GM19455 (cell line): ENCODE measurements around the gene ZNF296.

Experiments
- ATAC-seq: cut with Tn5 transposase; IDR thresholded peaks from one replicate; pipeline ENCODE4 v1.9.1; 2021; ENCODE audit not compliant: unreplicated experiment

Gene ZNF296

GRCh38 chr19:45032421-45032820 lies 43.9 kb downstream of the ZNF296 start:
- ATAC-seq: no peak

GRCh38 chr19:45030825-45031224 lies 45.5 kb downstream of the ZNF296 start:
- no peak for ATAC-seq

- no peak for ATAC-seq
These were observed 48.9 kb downstream of the ZNF296 start for GRCh38 chr19:45027371-45027770.

GRCh38 chr19:45025264-45025663 lies 51.0 kb downstream of the ZNF296 start:
- no peak for ATAC-seq

- ATAC-seq: no peak
These were observed 53.2 kb downstream of the ZNF296 start for GRCh38 chr19:45023048-45023447.

- ATAC-seq: no peak
These were observed 54.3 kb downstream of the ZNF296 start for GRCh38 chr19:45021971-45022370.
